NCI-H2171 treated with DMSO at 0.1 percent for 48 hours (cell line): ENCODE measurements around the gene GDF10.

Experiments
- DNase-seq: peaks from one replicate; lab custom pipeline; 2025; lab: John Stamatoyannopoulos, UW

Gene GDF10

DNA sequence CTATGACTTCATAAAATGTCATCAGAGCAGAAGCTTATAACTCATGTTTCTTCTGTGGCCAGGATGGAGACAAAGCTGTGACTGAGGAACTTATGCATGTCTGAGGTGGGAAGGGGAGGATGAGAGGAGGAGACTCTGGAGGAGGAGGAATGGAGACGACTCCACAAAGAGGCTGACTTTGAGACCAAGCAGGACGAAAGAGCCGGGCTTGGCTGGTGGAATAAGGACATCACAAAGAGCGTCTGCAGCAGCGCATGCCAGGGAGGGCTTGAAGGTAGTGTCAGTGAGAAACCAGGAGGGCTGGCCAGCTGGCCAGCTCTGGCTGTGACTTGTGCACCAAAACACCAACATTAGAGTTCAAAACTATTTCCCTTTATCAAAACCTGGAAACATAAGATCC lies 16.1 kb downstream of the GDF10 start:
- DNase-seq = no peak

DNA sequence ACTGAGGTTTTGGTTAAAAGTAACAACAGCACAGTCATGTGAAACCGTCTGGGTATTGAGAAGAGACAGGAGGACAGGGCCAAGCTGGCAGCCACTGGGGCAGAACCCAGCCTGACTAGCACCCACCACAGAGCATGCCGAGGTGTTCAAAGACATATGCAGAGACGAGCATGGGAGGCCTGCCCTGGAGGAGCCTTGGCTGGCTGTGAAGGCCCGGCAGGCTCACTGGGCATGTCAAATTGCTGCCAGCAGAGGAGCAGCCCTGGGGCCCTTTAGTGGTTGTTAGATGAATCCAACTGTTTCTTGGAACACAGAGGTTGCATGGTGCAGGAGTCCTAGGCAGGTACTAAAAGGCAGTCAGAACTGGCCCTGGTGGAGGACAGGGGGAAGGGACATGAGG lies 17.3 kb downstream of the GDF10 start:
- no peak for DNase-seq

DNA sequence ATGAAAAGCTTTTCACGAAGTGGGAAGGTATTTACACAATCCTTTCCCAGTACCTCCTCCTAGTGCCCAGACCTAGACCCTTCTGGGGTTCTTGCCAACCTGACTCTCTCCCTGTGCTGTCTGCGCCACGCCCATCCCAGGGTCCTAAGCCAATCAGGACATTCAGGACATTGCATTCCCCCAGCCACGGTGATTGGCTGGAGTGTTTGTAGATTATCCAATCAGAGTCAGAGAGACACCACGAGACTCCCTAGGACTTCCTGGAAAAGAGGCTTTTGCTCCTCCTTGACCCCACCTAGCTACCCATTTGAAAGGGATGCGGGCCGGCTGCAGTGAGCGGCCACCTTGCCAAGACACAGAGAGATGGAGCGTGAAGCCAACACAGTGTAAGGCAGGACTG lies 18.7 kb downstream of the GDF10 start:
- DNase-seq = peak; percentile 5

DNA sequence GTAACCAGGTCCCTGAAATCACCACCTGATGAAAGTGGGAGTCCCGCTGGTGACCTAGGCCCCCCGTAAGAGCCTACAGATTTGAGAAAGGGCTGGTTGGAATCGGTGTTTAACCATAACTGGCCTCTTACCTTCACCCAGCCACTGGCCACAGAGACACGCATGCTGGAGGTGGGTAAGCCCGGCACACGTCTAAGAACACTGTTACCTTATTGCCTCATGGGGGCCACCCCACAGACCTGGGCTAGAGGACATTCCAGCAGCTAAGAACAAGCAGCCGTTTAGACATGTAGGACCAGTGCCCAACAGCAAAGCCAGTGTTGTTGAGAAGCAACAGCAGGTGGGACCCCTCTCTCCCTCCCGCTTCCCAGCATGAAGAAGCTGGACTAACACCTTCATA lies 19.8 kb downstream of the GDF10 start:
- no peak for DNase-seq

DNA sequence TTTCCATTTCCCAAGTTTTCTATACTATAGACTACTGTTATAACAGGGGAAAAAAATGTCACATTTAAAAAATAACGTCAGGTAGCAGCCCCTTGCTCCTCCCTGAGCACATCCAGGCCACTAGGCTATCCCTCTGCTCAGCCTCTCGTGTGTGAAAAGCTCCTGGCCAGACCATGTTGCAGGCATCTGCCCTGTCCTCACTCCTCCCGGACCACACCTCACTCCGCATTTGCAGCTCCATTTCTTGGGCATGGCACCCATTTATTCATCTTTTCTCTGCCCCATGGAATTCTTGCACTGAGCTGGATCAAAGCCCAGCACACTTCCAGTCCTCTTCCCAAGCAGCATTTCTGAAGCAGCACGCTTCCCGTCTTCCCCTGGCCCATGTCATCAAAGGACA lies 20.8 kb downstream of the GDF10 start:
- DNase-seq = no peak

DNA sequence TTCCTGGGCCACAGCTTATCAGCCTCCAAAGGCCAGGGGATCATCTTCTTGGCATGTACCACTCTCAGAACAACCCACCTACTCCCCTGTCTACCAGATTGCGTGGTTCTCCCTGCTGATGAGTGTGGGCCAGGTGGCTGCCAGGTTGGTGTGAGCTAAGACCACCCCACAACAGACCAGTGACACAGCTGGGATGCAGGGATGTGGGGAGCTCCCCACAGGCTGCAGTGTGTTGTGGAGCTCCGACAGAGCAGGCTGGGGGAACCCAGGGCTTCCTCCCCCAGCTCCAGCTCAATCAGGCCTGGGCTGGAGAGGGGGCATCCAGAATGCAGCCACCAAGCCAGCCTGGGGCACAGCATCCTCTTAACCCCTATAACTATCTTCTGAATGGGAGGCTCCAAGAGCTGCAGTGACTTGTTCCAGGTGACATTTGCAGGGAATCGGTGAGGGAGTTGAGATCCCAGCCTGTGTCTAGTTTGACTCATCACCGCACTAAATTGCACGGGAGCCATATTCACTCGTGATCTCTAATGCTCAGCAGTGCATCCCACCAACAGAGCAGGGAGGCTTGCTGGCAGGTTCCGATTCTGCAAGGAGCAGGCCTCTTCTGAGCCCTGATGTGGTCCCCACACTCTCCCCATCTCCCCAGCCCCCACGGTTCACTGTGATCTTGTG lies 21.7 kb downstream of the GDF10 start:
- no peak for DNase-seq

DNA sequence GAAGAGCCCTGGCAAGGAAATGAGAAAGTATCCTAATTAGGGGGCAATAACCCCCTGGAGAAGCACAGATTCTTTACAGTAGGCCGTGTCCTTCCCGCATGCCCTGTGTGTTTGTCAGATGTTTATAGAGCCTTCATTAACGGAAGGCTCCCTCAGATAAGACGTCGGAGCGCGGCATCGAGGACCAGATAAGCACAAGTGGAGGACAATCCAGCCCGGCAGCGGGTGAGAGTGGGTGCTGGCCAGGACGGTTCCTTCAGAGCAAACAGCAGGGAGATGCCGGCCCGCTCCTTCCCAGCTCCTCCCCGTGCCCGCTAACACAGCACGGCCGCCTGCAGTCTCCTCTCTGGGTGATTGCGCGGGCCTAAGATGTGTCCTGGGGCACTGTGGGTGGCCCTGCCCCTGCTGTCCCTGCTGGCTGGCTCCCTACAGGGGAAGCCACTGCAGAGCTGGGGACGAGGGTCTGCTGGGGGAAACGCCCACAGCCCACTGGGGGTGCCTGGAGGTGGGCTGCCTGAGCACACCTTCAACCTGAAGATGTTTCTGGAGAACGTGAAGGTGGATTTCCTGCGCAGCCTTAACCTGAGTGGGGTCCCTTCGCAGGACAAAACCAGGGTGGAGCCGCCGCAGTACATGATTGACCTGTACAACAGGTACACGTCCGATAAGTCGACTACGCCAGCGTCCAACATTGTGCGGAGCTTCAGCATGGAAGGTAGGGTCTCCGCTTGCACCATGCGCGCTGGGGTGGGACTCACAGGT lies 22.5 kb downstream of the GDF10 start, which contains the start of gene GDF2:
TSS of gene GDF2 (plus strand) at position 155 of the 762 bp plus-strand sequence. CDS start at position 370, 215 bp downstream.
- DNase-seq = no peak

DNA sequence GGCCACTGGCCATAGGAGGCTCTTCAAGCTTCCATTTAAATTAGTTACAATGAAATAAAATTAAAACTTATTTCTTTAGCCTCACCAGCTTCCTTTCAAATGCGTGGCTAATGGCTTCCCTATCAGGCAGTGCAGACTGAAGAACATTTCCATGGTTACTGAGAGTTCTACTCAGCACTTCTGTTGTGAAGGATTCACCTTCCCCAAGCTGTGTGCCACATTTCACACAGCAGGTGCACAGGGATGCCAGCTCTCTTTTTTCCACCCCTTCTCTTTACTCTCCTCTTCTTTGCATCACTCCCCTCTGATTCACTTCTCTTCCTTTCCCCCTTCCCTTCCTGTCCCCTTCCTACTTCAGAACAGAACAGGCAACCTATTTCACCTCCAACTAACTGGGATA lies 23.1 kb downstream of the GDF10 start:
- no peak for DNase-seq

DNA sequence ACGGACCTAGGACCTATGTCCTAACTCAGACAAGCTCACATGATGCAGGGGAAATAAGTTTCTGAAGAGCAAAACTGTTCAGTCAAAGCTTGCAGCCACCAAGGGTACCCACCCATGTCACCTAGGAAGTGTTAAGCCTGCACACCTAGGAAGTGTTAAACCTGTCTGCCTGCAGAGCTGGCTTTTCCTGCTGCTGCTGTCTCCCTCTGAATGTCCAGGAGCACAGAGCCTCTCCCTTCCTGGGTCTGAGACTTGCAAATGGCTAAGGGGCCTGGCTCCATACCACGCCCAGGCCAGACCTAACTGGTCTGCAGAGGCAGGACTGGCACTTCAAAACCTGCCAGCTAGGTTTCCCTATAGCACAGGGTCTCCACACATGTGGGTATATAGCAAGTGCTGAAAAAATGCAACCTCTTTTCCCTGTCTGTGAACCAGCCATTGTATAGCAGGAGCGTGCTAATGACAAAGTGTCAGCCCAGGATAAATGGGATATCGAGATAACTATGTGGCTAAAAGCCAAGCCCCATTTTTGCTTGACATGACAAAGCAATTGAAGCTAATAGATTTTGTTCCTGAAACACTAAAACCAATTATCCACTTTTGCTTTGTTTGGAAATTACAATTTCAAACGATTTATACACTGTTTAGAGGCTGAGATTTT lies 23.8 kb downstream of the GDF10 start:
- DNase-seq = no peak

DNA sequence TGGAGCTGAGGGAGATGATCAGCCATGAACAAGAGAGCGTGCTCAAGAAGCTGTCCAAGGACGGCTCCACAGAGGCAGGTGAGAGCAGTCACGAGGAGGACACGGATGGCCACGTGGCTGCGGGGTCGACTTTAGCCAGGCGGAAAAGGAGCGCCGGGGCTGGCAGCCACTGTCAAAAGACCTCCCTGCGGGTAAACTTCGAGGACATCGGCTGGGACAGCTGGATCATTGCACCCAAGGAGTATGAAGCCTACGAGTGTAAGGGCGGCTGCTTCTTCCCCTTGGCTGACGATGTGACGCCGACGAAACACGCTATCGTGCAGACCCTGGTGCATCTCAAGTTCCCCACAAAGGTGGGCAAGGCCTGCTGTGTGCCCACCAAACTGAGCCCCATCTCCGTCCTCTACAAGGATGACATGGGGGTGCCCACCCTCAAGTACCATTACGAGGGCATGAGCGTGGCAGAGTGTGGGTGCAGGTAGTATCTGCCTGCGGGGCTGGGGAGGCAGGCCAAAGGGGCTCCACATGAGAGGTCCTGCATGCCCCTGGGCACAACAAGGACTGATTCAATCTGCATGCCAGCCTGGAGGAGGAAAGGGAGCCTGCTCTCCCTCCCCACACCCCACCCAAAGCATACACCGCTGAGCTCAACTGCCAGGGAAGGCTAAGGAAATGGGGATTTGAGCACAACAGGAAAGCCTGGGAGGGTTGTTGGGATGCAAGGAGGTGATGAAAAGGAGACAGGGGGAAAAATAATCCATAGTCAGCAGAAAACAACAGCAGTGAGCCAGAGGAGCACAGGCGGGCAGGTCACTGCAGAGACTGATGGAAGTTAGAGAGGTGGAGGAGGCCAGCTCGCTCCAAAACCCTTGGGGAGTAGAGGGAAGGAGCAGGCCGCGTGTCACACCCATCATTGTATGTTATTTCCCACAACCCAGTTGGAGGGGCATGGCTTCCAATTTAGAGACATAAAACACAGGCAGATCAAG lies 25.6 kb downstream of the GDF10 start:
- DNase-seq = no peak

DNA sequence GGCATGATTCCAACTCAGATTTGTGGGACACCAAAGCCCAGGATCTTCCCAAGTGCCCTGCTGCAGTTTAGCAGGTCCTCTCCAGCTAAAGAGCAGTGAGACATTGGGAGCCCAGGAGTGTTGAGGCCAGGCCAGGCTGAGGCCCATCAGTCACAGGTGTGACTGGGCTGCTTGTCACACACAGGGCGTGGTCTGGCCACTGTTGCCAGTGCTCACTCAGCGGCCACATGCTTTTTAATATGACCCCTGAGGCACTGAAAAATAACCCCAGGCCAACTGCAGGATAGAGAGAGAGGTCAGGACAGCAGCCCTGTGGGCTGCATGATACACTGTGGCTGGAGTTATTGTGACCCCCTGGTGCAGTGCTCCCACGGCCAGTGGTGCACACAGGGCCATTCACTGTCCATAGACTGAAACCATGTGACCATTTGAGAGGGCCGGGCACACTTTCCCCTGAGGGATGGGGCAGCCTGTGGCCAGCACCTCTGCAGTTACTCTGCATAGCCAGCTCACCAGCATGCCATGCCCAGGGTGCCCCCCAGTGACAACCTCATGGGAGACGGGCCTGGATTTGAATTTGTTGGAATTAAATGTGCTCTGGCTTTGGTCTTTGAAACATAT lies 26.4 kb downstream of the GDF10 start:
- DNase-seq = no peak

DNA sequence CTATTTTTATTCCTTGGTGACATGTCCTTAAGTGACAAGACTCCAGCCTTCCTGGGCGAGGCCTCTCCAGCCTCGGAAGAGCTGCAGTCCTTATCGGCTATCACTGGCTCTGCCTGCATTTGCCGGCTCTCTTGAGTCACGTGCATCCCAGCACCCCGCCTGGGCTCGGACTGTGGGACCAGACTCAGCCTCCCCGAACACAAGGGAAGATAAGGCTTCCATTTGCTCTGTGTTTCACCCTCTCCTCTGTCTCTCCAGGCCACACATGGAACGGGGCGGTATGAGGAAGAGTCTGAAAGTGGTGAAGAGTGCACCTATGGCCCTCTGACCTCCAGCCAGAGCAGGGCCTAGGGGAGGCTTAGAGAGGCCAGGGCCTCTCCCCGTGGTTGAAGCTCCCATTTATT lies 26.9 kb downstream of the GDF10 start:
- DNase-seq = no peak

DNA sequence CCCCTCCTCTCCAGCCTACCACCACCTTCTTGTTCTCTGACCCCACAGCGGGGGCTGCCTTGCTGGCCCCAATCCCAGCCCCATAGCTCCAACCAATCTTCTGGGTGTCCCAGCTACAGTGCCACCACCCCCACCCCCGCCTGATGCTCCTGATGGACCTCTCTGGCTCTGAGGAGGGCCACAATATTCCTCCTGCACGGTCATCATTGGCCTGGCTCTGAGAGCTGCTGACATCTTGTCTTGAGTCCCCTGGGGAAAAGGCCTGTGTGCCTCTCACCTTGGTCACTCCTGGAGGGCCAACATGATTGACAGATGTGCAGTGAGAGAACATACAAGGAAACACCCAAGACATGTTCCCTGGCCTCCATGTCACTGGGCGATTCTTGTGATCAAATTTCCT lies 29.9 kb downstream of the GDF10 start:
- no peak for DNase-seq

DNA sequence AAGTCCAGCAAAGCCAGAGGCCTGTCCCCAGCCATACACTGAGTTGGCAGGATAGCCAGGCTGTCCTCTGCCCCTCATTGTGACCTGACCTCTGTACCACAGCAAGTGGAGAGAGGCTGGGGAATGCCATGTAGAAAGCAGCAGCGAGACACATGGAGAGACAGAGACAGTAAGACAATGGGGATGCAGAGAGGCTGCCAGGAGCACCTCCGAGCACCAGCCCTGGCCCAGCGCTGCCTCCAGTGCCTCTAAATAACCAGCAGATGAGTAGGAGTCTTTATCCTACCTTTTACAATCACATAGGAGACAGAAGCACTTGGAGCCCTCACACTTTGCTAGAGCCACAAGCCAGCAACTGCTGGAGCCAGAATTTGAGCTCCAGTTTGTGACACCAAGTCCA lies 30.4 kb downstream of the GDF10 start:
- DNase-seq = no peak

DNA sequence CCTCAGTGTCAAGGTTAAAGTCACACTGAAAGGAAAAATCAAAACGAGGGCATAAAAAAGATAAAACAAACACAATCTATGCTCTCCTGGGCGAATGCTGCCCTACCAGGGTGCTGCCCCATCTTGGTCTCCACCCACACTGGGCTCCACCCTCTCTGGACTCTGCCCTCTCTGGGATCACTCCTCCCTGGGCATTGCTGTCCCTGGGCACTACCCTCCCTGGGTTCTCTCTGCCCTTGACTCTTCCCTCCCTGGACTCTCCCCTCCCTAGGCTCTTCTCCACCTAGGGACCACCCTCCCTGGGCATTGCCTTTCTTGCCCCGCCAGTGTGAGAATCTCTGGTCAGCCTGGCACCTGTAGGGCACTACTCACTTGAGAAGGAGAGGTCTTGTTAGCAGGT lies 30.8 kb downstream of the GDF10 start:
- no peak for DNase-seq

DNA sequence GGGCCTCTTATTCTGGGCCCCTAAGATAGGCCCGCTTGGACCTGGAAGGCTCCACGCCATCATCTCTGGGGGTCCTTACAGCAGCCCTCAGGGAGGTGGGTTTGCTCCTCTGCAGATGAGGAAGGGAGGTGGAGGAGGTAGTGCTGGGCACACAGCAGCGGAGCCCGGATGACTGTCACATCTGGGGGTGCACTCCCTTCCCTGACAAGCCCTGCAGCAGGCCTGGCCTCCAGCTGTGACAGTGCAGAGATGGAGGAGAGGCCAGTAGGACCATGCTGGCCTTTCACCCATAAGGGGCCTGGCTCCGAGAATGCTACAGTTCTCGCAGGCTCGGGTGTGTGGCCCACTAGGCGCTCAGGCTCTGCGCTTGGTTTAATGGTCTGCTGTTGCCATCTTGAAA lies 31.5 kb downstream of the GDF10 start:
- DNase-seq = no peak

DNA sequence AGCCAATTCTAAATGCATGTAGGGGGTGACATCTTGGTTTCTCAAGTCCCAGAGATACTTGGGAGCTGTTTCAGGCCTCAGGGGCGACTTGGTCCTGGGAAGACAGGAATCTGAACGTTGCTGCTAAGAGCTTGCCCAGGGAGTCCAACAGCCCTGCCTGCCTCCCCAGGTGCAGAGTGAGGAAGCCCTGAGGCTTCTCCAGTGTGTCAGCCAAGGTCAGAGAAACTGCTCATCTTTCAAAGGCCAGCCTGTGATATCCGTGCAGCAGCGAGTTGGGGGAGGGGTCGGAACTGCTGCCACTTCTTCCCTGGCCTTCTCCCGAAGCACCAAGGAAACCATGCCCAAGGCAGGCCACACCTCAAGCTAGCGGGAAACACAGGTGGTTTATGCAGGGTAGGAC lies 32.0 kb downstream of the GDF10 start:
- DNase-seq = no peak

DNA sequence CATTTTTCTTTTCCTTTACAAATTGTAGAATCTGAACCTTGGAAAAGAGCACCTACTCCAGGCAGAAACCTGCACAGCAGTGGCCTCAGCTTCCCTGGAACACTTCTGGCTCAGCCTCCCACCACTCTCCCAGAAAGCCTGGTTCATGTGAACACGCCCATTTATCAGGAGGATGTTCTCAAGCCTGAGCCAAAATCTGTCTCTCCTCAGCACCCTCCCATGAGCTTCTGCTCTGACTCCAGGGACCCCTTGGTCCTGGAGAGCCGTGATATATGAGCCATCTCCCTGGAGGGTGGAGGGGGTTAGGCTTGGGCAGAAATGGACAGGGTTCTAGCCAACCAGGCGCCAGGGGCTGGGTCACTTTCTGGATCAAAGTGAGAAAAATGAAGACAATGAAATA lies 32.4 kb downstream of the GDF10 start:
- DNase-seq = no peak

DNA sequence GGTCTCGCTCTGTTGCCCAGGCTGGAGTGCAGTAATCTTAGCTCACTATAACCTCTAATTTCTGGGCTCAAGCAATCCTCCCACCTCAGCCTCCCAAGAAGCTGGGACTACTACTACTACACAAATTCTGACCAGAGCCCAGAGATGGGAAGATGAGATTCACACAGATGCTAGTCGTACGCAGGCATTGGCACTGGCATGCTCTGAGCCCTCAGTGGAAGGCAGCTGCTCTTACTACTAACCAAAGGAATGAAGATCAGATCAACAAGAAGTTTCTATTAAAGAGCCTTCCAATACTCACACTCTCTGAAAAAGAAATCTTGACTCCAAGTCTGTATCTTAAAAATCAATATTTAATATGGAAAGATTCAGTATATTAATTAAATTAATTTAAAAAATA lies 32.9 kb downstream of the GDF10 start:
- no peak for DNase-seq

DNA sequence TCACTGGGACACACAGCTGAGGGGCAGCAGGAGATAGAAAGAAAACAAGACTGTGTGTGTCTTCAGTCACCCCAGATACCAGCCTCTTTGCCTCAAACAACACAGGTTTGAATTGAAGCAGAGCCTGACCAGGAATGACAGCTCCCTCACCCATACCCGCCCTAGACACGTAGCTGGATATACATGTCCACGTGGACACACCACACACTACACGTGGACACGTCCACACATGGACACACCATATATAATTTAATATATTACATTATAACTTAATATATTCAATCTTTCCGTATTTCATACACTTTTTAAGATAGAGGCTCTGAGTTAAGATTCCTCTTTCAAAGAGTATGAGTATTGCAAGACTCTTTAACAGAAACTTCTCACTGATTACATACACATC lies 33.5 kb downstream of the GDF10 start:
- DNase-seq = no peak

DNA sequence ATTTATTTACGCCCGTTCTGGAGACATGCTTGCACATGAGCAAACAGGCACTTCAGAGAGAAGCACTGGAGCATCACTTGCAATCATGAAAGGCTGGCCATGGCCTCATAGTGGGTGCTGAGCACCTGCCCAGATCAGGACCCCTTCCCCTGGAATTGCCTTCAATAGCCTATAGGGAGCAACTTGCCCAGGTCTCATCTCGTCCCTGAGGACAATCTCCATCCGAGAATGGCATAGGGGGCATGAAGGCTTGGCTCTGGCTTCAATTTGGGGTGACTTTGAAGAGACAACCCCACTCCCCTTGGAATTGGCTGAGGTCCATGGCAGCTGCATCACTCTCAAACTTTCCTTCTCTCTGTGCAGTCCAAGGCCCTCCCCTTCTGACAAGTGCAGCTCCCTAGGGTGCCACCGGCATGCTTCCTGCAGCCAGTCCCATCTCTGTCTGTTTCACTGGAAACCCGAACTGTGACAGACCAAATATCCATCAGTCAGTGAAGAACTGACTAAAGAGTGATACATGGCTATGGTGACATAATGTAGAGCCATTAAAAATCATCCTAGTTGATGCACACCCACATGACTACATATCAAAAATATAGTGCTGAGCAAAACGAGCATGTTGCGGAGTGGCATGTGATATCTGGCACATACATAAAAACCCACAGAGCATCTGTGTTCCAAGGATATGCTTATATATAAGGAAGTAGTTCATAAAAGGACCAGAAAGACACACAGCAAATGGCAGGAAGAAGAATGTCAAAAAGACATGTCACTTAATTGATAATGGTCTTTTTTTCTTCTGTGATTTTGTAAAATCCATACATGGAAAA lies 34.7 kb downstream of the GDF10 start:
- no peak for DNase-seq
